Stimulated activated CD4-positive, alpha-beta T cell treated with anti-CD3 and anti-CD28 coated beads, Interleukin-1b, Interleukin-23, amount 100 ng/mL, for 24 hours (primary cell): Measurements from ENCODE around the gene ADAM33.

Experiments used
- DNase-seq, 4 experiments: peaks; one replicate each; pipeline ENCODE4 v3.0.0-alpha.2; 2020; ENCODE audit warnings: low read depth in 4 of 4, low spot score in 1 of 4

The ADAM33 gene, protein sequence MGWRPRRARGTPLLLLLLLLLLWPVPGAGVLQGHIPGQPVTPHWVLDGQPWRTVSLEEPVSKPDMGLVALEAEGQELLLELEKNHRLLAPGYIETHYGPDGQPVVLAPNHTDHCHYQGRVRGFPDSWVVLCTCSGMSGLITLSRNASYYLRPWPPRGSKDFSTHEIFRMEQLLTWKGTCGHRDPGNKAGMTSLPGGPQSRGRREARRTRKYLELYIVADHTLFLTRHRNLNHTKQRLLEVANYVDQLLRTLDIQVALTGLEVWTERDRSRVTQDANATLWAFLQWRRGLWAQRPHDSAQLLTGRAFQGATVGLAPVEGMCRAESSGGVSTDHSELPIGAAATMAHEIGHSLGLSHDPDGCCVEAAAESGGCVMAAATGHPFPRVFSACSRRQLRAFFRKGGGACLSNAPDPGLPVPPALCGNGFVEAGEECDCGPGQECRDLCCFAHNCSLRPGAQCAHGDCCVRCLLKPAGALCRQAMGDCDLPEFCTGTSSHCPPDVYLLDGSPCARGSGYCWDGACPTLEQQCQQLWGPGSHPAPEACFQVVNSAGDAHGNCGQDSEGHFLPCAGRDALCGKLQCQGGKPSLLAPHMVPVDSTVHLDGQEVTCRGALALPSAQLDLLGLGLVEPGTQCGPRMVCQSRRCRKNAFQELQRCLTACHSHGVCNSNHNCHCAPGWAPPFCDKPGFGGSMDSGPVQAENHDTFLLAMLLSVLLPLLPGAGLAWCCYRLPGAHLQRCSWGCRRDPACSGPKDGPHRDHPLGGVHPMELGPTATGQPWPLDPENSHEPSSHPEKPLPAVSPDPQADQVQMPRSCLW

DNA sequence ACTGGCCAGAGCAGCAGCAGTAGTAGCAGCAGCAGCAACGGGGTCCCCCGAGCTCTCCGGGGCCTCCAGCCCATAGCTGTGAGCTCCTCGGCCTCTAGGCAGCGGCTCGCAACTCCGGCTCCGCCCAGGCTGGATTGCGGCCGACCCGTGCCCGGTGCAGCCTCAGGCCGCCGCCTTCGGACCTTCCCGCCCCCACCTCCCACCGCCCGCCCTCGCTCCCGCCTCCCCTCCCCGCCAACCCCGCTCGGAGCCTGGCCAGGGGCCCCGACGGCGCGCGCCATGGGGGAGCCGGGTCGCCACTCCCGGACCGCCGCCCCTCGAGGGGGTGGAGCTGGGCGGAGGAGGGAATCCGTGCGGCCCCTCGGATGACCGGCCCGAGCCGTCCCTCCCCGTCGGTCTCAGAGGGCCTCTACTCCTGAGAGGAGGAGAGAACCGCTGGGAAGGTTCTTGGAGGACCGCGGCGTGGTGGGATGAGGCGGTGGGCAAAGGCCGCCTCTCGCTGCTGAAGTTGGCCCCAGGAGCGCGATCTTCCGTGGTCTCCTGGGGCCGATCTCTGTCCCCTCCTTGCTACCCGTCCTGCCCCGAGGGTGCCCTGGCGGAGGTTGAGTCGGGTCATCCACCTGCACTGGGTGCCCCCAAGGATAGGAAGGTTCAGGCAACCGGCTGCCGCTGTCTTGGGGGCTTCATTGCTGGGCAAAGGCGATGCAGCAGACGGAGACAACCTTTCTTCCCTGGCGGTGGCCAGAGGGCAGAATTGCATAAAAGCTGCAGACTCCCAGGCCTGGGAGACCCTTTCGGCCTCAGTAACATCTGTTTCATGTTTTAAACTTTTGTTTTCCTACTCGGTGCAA lies at the start of gene ADAM33:
TSS of gene ADAM33 (minus strand) at position 80 of the 851 bp plus-strand sequence. CDS start at position 74, 6 bp downstream.
- no peak for DNase-seq

DNA sequence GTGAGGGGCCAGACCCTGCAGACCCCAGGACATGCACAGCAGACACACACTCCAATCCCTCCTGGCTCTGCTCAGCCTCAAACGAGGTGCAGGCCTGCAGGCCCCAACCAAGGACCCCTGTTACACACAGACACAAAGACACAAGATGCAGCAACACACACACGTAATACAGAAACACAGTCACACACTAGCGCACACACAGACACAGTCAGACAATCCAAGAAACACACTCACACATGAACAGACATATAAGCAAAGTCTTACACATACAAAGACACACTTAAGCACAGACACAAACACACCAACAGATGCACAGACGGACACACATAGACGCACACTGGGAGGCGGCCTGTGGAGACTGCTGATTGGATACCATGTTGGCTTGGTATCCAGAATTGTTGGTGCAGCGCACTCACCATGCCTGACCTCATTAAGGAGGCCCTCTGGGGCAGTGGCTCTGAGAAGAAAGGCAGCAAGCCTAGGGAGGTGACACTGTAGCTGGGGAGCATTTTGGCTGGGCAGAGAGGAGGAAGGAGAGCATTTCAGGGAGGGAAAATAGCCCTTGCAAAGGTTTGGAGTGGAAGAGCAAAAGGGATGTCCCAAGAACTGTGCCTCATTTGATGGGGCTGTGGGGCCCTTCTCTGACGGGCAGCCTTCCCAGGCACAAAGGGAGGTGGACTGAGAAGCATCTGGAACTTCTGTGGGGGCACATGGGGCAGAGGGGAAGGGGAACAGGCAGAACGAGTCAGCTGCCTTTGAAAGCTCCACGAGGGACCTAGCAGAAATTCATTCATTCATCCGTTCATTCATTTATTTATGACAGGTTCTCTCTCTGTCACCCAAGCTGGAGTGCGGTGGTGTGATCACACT lies 49.2 kb upstream of the ADAM33 start:
- DNase-seq = no peak

GRCh38 chr20:3729811-3730540 lies 48.2 kb upstream of the ADAM33 start:
- DNase-seq = no peak

GRCh38 chr20:3729378-3729777 lies 47.6 kb upstream of the ADAM33 start:
- no peak for DNase-seq

- no peak for DNase-seq
Observed at GRCh38 chr20:3728876-3729275, 47.1 kb upstream of the ADAM33 start.

DNA sequence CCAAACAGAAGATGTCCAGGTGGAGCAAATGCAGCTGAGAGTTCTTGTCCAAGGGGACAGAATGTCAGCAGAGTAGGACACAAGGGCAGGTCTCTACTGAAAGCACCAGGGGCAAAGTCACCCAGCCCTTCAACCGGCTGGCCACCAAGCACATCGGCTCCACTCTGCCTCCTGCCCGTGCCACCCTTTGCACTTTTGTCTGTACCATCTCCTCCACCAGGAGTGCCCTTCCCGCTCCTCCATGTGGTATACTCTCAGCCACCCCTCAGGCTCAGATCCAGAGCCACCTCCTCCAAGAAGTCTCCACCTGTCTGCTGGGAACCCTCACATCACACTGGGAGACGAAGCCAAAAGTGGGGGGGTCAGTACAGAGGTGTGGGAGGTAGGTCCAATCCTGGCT lies 46.5 kb upstream of the ADAM33 start:
- DNase-seq = no peak

- no peak for DNase-seq
Observed at GRCh38 chr20:3727401-3728021, 45.7 kb upstream of the ADAM33 start.

DNA sequence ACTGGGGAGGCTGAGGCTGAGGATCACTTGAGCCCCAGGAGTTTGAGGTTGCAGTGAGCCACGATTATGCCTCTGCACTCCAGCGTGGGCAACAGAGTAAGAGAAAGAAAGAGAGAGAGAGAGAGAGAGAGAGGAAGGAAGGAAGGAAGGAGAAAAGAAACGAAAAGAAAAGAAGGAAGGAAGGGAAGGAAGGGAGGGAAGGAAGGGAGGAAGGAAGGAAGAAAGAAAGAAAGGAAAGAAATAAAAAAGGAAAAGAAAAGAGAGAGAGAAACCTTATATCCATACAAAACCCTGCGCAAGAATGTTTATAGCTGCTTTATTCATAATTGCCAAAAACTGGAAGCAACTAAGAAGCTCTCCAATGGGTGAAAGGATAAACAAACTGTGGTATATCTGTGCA lies 42.5 kb upstream of the ADAM33 start:
- DNase-seq = no peak

- DNase-seq = no peak
Observed at GRCh38 chr20:3723284-3723683, 41.5 kb upstream of the ADAM33 start.

DNA sequence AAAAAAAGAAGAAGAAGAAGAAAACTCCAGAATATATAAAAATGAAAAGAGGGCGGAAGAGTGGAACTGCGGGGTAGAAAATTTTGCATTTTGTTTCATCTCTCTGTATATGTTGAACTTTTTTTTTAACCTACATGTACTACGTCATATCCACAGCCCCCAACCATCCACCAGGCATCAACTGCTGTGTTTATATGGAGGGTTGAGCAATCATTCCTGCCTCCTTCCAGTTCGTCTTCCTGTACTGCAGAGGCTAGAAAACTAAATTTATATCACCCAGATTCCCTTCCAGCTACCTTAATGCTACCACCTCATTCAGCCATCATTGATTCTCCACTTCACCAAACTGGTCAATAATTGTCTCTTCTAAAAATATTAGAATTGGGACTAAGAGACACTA lies 40.1 kb upstream of the ADAM33 start:
- DNase-seq = no peak

DNA sequence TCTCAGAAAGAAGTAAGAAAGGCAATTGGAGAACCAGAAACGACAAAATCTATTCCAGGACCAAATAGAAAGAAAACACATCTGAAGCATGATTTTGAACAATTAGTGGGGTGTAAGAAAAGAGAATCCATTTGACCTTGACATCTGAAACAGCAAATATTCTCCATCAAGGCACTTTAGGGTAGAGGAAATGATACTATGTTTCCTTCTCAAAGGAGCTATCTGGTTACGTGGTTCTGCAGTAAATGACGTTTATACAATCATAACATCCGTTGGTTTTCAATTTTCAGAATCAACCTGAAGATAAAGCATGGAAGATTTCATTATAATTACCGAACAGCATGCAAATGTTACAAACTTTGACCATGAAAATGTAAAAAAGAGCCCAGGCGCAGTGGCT lies 38.8 kb upstream of the ADAM33 start:
- DNase-seq = no peak

GRCh38 chr20:3720068-3720467 lies 38.3 kb upstream of the ADAM33 start:
- DNase-seq = no peak

- no peak for DNase-seq
Observed at GRCh38 chr20:3719046-3719445, 37.2 kb upstream of the ADAM33 start.

DNA sequence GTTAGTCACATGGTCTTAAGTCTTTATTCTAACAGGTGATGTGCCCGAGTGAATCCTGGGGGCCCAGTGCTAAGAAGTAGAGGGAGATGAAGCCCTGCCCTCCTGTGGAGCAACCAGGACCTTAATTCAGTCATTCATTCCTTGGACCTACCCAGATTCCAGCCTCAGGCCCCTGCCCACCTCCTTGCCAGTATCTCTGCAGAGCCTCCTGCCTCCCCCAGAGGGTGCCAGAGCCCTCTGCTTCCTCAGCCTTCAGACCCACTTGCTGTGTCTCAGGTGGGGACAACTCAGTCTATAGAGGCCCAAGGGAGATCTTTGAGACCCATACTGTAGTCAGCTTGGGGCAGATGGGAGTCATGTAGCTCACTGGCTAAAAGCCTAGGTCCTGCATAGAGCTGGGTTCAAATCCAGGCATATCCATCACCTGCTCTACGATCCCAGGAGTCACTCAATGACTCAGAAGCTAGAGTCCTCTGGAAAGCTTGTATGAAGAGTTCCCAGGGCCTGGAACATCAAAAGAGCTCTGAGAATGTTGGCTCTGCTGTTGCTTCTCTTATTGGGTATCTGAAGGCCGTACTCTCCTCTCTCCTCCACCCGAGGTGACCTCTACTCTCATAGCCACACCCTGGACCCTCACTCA lies 34.5 kb upstream of the ADAM33 start:
- no peak for DNase-seq

DNA sequence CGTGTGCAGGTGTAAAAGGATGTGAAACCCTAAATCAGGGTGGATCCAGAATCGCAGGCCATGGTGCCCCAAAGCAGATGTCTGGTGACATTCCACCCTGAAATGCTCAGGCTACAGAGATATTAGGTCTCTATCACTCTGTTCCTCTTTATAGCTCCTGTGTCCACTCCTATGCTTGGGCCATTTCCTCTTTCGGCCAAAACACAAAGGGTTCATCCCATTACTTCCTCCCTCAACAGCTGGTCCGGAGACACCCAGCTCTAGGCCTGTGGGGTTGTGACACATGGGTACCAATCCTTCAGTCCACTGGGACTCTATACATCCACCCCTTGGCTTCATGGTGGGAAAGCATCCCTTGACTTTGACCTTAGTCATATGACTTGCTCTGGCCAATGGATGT lies 32.3 kb upstream of the ADAM33 start:
- DNase-seq = no peak

DNA sequence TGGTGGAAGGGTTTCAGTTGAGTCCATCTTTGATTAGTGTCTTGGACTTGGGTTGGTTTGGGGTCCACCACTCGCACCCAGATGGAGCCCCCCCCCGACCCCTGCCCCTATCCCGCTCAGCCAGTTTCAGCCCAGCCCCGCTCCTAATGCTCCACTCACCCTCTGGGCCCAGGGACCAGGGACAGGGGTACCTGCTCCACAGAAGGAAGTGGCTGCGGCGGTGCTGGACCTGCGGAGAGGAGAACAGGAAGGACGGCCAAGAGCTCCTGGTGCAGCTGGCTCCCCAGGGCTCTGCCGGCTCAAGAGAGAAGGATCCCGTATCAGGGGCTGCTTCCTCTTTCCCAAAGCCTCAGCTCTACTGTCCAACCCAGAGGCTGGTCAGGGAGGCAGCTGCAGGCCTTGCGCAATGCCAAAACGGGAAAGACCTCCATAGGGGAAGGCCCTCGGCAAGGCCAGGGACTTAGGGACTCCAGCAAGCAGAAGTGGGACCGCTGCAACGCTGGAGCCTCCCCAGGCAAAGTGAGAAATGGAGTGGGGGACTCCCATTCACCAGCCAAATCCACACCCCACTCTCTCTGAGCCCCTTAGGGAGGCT lies 30.6 kb upstream of the ADAM33 start, which contains the start of gene SIGLEC1:
TSS of gene SIGLEC1 (minus strand) at position 322 of the 595 bp plus-strand sequence. CDS start 5,472 bp downstream, outside the sequence.
- no peak for DNase-seq

GRCh38 chr20:3711484-3711941 lies 29.7 kb upstream of the ADAM33 start:
- DNase-seq = no peak
